Measurements from ENCODE around the gene FAT1.

GRCh38 chr4:186560647-186561046 is 163.0 kb downstream of the FAT1 start:
- TF ChIP-seq EZH2 (optimal IDR thresholded peaks at IDR 0.05; ENCODE audit: low read depth, low read length) (no peak), CTCF (IDR thresholded peaks at IDR 0.05; ENCODE audit: low read length) (no peak)
